GM19238 (cell line): Measurements from ENCODE around the gene RAC2.

ENCODE experiments used
- DNase-seq: peaks from one replicate; pipeline ENCODE4 v3.0.0; 2011; ENCODE audit warnings: low spot score; ENCODE audit not compliant: insufficient read length

The RAC2 gene

GRCh38 chr22:37178350-37179125, 65.5 kb downstream of the RAC2 start:
- no peak for DNase-seq

GRCh38 chr22:37177755-37178154, 66.3 kb downstream of the RAC2 start:
- DNase-seq: no peak

GRCh38 chr22:37177221-37177620, 66.8 kb downstream of the RAC2 start:
- no peak for DNase-seq

DNA sequence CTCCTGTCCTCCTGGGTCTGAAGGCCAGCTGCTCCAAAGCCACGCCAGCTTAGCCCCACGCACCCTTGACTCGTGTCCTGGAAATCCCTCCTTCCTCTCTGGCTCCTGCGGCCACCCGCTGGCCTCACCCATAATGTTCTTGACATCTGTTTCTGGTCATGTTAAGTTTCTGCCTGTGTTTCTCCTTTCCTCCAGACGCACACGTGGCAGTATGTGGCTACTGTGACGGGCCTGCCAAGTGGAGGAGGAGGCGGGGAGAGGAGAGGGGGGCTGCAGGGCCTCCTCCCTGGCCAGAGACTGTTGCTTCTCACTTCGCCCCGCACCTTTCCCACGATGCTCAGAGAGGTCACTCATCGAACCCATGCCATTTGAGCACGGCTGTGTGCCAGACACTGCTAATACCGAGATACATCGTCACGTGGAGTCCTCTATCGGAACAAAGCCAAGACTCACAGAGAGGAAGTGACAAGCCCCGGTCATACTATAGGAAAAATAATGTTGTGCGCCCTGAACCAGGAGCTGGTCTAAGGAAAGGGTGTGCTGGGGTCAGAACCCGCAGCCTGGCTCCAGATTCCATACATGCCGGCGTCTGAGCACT, 67.5 kb downstream of the RAC2 start:
- DNase-seq: no peak

GRCh38 chr22:37175414-37176281, 68.4 kb downstream of the RAC2 start:
- no peak for DNase-seq
